GM23338 (cell line): ENCODE measurements around the gene KRT17.

Experiments used
- CREB1 ChIP-seq: fragments of 250-450 bp; sonication (Bioruptor Pico); IDR thresholded peaks from 2 replicates; pipeline ENCODE4 v1.5.0; 2020; ENCODE audit warnings: low read depth, mild to moderate bottlenecking, moderate library complexity
- CTCF ChIP-seq, 2 experiments: fragments of 200-600 bp in 1 of 2; sonication (generic) in 1 of 2; conservative IDR thresholded peaks; 2 replicates each; pipeline versions ENCODE4 v1.5.1 to v1.6.1; 2016 to 2017; ENCODE audit warnings: antibody characterized with exemption in 2 of 2, low read depth in 2 of 2, mild to moderate bottlenecking in 2 of 2, moderate library complexity in 1 of 2
- ETS1 ChIP-seq: IDR thresholded peaks from 2 replicates; pipeline ENCODE4 v1.6.1; 2016; ENCODE audit warnings: antibody characterized with exemption
- EZH2 ChIP-seq: fragments of 200-600 bp; sonication (generic); IDR thresholded peaks from one replicate; pipeline ENCODE4 v1.8.0; 2017; ENCODE audit warnings: antibody characterized with exemption, mild to moderate bottlenecking, low read depth; ENCODE audit not compliant: unreplicated experiment
- EZH2phosphoT487 ChIP-seq: fragments of 200-600 bp; sonication (generic); IDR thresholded peaks from one replicate; pipeline ENCODE4 v1.8.1; 2018; ENCODE audit warnings: antibody characterized with exemption; ENCODE audit not compliant: unreplicated experiment
- NANOG ChIP-seq: IDR thresholded peaks from 2 replicates; pipeline ENCODE4 v1.6.1; 2016; ENCODE audit warnings: antibody characterized with exemption, borderline replicate concordance
- POLR2AphosphoS5 ChIP-seq: IDR thresholded peaks from 2 replicates; pipeline ENCODE4 v1.6.1; 2016; ENCODE audit warnings: antibody characterized with exemption, low read depth
- TF ChIP-seq, protein P1 (sequence below): IDR thresholded peaks from one replicate; pipeline ENCODE4 v1.6.1; 2018; ENCODE audit warnings: antibody characterized with exemption; ENCODE audit not compliant: unreplicated experiment

DNA sequence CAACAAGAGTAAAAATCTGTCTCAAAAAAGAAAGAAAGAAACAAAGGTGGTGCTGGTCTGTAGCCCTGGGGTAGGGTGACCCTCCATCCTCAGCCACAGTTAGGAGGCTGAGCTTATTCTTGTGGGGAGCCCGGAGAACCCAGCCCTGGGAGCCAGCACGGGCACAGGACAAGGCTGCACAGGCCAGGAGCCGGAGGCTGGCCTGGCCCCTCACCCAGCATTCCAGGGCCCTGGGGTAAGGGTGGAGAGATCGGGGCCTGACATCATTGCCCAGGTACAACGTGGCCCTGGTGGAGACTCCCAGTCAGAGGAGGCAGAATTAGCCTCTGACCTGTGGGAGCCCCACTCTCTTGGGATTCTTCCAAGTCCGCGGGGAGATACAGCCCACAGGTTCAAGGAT is 10.3 kb upstream of the KRT17 start:
- TF ChIP-seq CTCF (conservative IDR thresholded peaks at IDR 0.05; ENCODE audit: low read depth in 2 of 2) (no peak), POLR2AphosphoS5 (no peak), EZH2 (no peak), CREB1 (CRISPR knock-in tag) (no peak), ETS1 (no peak), NANOG (no peak), EZH2phosphoT487 (no peak)
- TF ChIP-seq, protein P1, sequence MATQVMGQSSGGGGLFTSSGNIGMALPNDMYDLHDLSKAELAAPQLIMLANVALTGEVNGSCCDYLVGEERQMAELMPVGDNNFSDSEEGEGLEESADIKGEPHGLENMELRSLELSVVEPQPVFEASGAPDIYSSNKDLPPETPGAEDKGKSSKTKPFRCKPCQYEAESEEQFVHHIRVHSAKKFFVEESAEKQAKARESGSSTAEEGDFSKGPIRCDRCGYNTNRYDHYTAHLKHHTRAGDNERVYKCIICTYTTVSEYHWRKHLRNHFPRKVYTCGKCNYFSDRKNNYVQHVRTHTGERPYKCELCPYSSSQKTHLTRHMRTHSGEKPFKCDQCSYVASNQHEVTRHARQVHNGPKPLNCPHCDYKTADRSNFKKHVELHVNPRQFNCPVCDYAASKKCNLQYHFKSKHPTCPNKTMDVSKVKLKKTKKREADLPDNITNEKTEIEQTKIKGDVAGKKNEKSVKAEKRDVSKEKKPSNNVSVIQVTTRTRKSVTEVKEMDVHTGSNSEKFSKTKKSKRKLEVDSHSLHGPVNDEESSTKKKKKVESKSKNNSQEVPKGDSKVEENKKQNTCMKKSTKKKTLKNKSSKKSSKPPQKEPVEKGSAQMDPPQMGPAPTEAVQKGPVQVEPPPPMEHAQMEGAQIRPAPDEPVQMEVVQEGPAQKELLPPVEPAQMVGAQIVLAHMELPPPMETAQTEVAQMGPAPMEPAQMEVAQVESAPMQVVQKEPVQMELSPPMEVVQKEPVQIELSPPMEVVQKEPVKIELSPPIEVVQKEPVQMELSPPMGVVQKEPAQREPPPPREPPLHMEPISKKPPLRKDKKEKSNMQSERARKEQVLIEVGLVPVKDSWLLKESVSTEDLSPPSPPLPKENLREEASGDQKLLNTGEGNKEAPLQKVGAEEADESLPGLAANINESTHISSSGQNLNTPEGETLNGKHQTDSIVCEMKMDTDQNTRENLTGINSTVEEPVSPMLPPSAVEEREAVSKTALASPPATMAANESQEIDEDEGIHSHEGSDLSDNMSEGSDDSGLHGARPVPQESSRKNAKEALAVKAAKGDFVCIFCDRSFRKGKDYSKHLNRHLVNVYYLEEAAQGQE = no peak
